B cell (primary cell): Measurements from ENCODE around the gene SLC22A31. TPM values are rescaled to one million over a fixed set of nuclear protein-coding genes. Genes with fewer than 3 reads are reported as not detected.
A peak's percentile ranks its signal among the peaks of the same experiment; 100 is the strongest.

Experiments used
- ATAC-seq: fragments of 200-7000 bp; cut with Tn5 transposase; one replicate; pipeline ENCODE4 v1.10.0; 2021; ENCODE audit warnings: low read depth, mild to moderate bottlenecking, moderate number of reproducible peaks, moderate library complexity
- CTCF ChIA-PET: fragments of 350-600 bp; sonication (Branson Sonifier 250); formaldehyde crosslinking; loops from one replicate; lab custom pipeline; 2021; ENCODE audit warnings: antibody characterized with exemption, inconsistent platforms; lab: Charles Lee
- POLR2A ChIA-PET: fragments of 350-600 bp; sonication (Branson Sonifier 250); formaldehyde crosslinking; loops from one replicate; lab custom pipeline; 2021; ENCODE audit warnings: antibody characterized with exemption; lab: Charles Lee
- DNase-seq: peaks from one replicate; pipeline ENCODE4 v3.0.0; 2013
- H2AFZ ChIP-seq: 2 replicates; pipeline ENCODE4 v1.6.1; 2012; ENCODE audit warnings: mild to moderate bottlenecking, low read depth, low read length; ENCODE audit not compliant: insufficient read depth, poor library complexity, severe bottlenecking
- H3K27ac ChIP-seq, 2 donors: 1 replicate in 1 of 2; 2 replicates in 1 of 2; pipeline ENCODE4 v1.5.1; 2012 to 2013; ENCODE audit warnings: low read length in 2 of 2, mild to moderate bottlenecking in 2 of 2, moderate library complexity in 1 of 2
- H3K27me3 ChIP-seq, 4 experiments: fragments of 200-600 bp in 1 of 4; sonication (generic) in 1 of 4; replicated peaks in 1 of 4; 1 replicate in 2 of 4; 2 replicates in 2 of 4; pipeline versions ENCODE4 v1.6.1 to v1.7.0; 2013 to 2016; ENCODE audit warnings: low read length in 3 of 4, mild to moderate bottlenecking in 2 of 4, mixed read lengths in 1 of 4, moderate library complexity in 1 of 4; ENCODE audit not compliant: insufficient read depth in 4 of 4, control insufficient read depth in 3 of 4; ENCODE audit errors: control extremely low read depth in 1 of 4
- H3K36me3 ChIP-seq, 2 experiments: replicated peaks in 1 of 2; 1 replicate in 1 of 2; 2 replicates in 1 of 2; pipeline versions ENCODE4 v1.6.1 to v1.7.1; 2013; ENCODE audit warnings: low read length in 1 of 2; ENCODE audit not compliant: insufficient read depth in 2 of 2, control insufficient read depth in 1 of 2; ENCODE audit errors: control extremely low read depth in 1 of 2, extremely low read depth in 1 of 2
- H3K4me1 ChIP-seq, 2 donors: fragments of 200-600 bp in 1 of 2; sonication (generic) in 1 of 2; 1 replicate in 1 of 2; 2 replicates in 1 of 2; pipeline versions ENCODE4 v1.5.1 to v1.6.1; 2013 to 2017; ENCODE audit warnings: low read length in 2 of 2; ENCODE audit not compliant: control insufficient read depth in 2 of 2, insufficient read depth in 2 of 2
- H3K4me2 ChIP-seq: replicated peaks from 2 replicates; pipeline ENCODE3; 2012; ENCODE audit warnings: mild to moderate bottlenecking, low read depth, low read length; ENCODE audit not compliant: poor library complexity, severe bottlenecking
- H3K4me3 ChIP-seq, 5 experiments: fragments of 200-600 bp in 1 of 5; sonication (generic) in 1 of 5; 1 replicate in 3 of 5; 2 replicates in 2 of 5; pipeline versions ENCODE4 v1.5.1 to v1.7.0; 2011 to 2016; ENCODE audit warnings: low read length in 4 of 5, mild to moderate bottlenecking in 4 of 5, low read depth in 2 of 5, control low read depth in 1 of 5, moderate library complexity in 1 of 5; ENCODE audit not compliant: insufficient read depth in 1 of 5; ENCODE audit errors: control extremely low read depth in 1 of 5, extremely low read depth in 1 of 5
- H3K79me2 ChIP-seq: fragments of 200-600 bp; sonication (generic); one replicate; pipeline ENCODE4 v1.6.0; 2016; ENCODE audit warnings: low read length; ENCODE audit not compliant: control insufficient read depth, insufficient read depth
- H3K9ac ChIP-seq: fragments of 200-600 bp; sonication (generic); 2 replicates; pipeline ENCODE4 v1.6.1; 2017; ENCODE audit warnings: mild to moderate bottlenecking, low read length, moderate library complexity
- H3K9me3 ChIP-seq, 3 donors: one replicate each; pipeline versions ENCODE4 v1.6.1 to v1.7.1; 2013; ENCODE audit warnings: low read length in 2 of 3; ENCODE audit not compliant: control insufficient read depth in 2 of 3, insufficient read depth in 1 of 3; ENCODE audit errors: control extremely low read depth in 1 of 3
- H4K20me1 ChIP-seq: 2 replicates; pipeline ENCODE4 v1.6.0; 2012; ENCODE audit warnings: mild to moderate bottlenecking, low read length; ENCODE audit not compliant: insufficient read depth, control insufficient read depth, poor library complexity, severe bottlenecking
- H3K27ac Mint-ChIP-seq: one replicate; pipeline ENCODE4 v1.8.0; 2021; ENCODE audit warnings: mixed read lengths
- H3K27me3 Mint-ChIP-seq: one replicate; pipeline ENCODE4 v1.8.0; 2021; ENCODE audit warnings: mixed read lengths
- H3K4me1 Mint-ChIP-seq: one replicate; pipeline ENCODE4 v1.8.0; 2021; ENCODE audit warnings: mixed read lengths
- H3K4me3 Mint-ChIP-seq: one replicate; pipeline ENCODE4 v1.8.0; 2021; ENCODE audit warnings: mixed read lengths
- H3K9me3 Mint-ChIP-seq: one replicate; pipeline ENCODE4 v1.8.0; 2022; ENCODE audit warnings: mixed read lengths; ENCODE audit not compliant: insufficient read depth
- CTCF ChIP-seq: fragments of 200-600 bp; IDR thresholded peaks from one replicate; pipeline ENCODE4 v1.8.0; 2022; ENCODE audit warnings: antibody characterized with exemption, mild to moderate bottlenecking
- EZH2 ChIP-seq: IDR thresholded peaks from 2 replicates; pipeline ENCODE4 v1.6.1; 2012; ENCODE audit warnings: borderline replicate concordance, low read depth, mild to moderate bottlenecking, moderate library complexity, low read length; ENCODE audit not compliant: insufficient read depth, poor library complexity, severe bottlenecking
- WGBS: methylation state at CpG from one replicate; pipeline ENCODE4 v1.1.5; 2013; ENCODE audit warnings: missing lambda C conversion rate; ENCODE audit not compliant: insufficient coverage; 5-methylcytosine and 5-hydroxymethylcytosine counted together
- intact Hi-C: fragments of 100-400 bp; cut with micrococcal nuclease; formaldehyde crosslinking; loops from one replicate; pipeline ENCODE4 v1.10.0; 2022
- polyA plus RNA-seq: library from polyadenylated mRNA; depleted of rRNA; stranded (reverse); fragments of >200 nt; gene quantifications from 2 replicates; pipeline ENCODE4 v1.2.3, GENCODE V29; 2012
- total RNA-seq, 2 donors: library from RNA; stranded (reverse); fragments of 120-200 nt in 1 of 2; gene quantifications; 1 replicate in 1 of 2; 2 replicates in 1 of 2; pipeline versions ENCODE4 v1.2.3 to v1.2.4, GENCODE V29; 2013 to 2022

The SLC22A31 gene
- total and polyA plus RNA-seq, 2 donors (not counting 1 experiment from before 2014, with no cell fraction given), result 0.33 TPM; not detected in 1

DNA sequence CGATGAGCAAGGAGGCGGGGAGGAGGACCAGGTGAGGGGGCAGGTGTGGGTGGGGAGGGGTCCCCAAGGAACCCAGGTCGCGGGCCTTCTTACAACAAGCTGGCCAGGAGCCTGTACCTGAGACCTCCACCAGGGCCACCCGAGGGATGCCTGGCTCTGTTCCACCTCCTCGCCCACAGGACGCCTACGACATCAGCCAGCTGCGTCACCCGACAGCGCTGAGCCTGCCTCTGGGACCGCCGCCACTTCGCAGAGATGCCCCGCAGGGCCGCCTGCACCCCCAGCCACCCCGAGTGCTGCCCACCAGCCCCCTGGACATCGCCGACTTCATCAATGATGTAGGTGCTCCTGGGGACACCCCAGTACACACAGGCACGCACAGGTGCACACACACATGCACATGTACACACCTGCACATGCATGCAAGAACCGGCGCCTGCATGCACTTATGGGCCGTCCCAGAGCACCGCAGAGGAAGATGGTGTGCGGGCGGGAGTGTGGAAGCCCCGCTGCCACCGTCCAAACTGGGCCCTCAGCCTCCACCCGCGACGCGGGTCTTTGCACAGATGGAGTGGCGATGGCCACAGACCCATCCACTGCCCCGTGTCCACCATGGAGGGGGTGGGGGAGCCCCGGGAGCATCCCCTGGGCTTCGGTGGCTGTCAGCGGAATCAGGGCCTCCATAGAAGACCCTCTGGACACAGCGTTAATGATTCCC, 6.6 kb downstream of the SLC22A31 start:
- Histone ChIP-seq H3K27me3 (peaks cover 0 to 19% (median 0%) of the 10 kb centered on the region in 4 experiments), H3K4me3 (no peak overlapping the region), H2AFZ (no peak overlapping the region), H3K36me3 (no peaks in the 10 kb centered on the region), H3K79me2 (no peaks in the 10 kb centered on the region), H3K4me2 (peak overlapping the region; percentile 94), H3K9ac (no peak overlapping the region), H3K4me1 (no peaks in the 10 kb centered on the region), H3K9me3 (peaks cover 0 to 6% (median 0%) of the 10 kb centered on the region in 3 donors), H4K20me1 (no peaks in the 10 kb centered on the region), H3K27ac (no peak overlapping the region)
- H3K4me3 Mint-ChIP-seq, result no peak overlapping the region
- intact Hi-C loops, result no loop called here
- H3K27me3 Mint-ChIP-seq, result no peaks in the 10 kb centered on the region
- DNase-seq (peak; percentile 32), ATAC-seq (no peak)
- ChIA-PET POLR2A (interaction anchor here (0.6 kb wide), 2 partner anchors 100 to 391 kb away, joined by 3 to 5 read pairs; partner anchors contain the start of gene ACSF3), CTCF (no interaction called here)
- 89% methylated on average over 35 of the region's 38 CpGs for WGBS
- H3K9me3 Mint-ChIP-seq, result no peaks in the 10 kb centered on the region
- peaks cover 3% of the 10 kb centered on the region for H3K4me1 Mint-ChIP-seq
- no peak for TF ChIP-seq CTCF
- TF ChIP-seq EZH2, result no peak
- no peak overlapping the region for H3K27ac Mint-ChIP-seq
